Activated CD4-positive, alpha-beta T cell treated with anti-CD3 and anti-CD28 coated beads for 48 hours (primary cell): ENCODE results near the gene PINK1.
"Not testable (repeated sequence)": the region's sequence is repeated elsewhere in the genome, so short reads cannot be mapped to it uniquely, and the experiment has no call there.

Experiments used
- DNase-seq: peaks from one replicate; pipeline ENCODE4 v3.0.0-alpha.2; 2020

The PINK1 gene

DNA sequence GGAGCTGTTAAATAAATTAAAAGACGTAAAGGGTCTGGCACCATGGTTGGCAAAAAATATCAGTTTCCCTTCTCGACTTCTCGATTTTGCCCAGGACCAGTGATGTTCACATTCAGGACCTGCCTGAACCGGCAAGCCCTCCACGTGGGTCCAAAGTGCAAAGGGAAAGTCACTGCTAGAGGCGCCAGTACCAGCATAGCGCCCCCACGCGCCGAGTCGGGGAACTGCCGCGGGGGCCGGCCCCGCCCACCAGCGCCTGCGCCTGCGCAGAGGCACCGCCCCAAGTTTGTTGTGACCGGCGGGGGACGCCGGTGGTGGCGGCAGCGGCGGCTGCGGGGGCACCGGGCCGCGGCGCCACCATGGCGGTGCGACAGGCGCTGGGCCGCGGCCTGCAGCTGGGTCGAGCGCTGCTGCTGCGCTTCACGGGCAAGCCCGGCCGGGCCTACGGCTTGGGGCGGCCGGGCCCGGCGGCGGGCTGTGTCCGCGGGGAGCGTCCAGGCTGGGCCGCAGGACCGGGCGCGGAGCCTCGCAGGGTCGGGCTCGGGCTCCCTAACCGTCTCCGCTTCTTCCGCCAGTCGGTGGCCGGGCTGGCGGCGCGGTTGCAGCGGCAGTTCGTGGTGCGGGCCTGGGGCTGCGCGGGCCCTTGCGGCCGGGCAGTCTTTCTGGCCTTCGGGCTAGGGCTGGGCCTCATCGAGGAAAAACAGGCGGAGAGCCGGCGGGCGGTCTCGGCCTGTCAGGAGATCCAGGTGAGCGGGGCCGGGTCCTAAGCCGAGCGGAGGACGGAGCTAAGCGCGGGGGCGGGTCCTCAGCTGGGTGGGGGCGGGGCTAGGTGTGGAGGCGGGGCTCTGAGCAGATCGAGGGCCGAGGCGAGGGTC lies at the start of gene PINK1:
Gene PINK1, plus strand, starts transcription at position 269 of the 875 bp plus-strand sequence. Its CDS starts 91 bp downstream, at position 360.
- peak; percentile 90 for DNase-seq

- no peak for DNase-seq
These were observed 48.4 kb upstream of the PINK1 start for GRCh38 chr1:20584890-20585289.

DNA sequence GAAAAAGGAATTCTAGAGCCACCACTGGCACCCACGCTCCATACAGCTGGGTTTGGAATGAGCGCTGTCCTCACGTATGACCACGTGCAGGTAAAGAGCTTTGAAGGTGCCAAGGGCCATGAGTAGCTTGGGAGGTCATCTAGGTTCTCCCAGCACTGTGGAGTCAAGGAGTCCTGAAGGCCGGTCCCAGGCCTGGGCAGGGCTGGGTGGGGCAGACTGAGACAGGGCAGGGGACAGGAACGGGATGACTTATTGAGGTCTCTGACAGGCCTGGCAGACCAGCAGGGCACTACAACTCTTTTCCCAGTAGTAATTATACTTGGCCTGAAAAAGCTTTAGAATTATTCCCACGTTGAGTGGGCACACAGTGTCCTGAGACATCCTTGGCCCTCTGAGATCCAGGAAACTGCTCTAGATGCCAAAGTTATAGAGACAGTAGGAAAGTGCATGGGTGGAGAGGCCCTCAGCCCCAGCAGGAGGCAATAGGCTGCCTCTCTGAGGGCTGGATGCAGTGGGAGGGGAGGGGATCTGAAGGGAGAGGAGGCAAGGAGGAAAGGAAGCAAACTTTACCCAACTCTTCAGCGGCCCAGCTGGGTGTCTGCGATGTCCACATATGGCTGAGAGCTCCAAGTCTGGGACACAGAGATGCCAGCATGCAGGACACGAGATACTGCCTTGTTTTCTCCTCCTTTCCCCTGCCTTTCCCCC lies 46.2 kb upstream of the PINK1 start:
- no peak for DNase-seq

DNA sequence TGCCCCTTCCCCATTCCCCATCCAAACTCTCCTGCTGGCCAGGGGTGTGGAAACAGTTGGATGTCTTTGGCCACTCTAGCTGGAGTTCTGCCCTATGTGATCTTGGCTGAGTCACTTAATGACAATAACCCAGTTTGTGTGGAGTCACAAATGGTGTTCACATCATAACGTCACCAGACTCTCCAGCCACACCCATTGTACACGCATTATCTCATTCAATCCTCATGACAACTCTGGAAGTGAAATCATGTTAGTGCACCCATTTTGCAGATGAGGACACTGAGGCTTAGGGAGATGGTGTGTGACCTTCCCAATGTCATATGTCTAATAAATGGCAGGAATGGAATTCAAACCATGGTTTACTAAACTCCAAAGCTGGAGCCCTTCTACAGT lies 45.6 kb upstream of the PINK1 start:
- DNase-seq: no peak

- no peak for DNase-seq
These were observed 44.5 kb upstream of the PINK1 start, which contains the start of gene CDA for GRCh38 chr1:20588634-20589225. Gene CDA, plus strand, starts transcription at chr1:20589097. Its CDS starts 33 bp downstream, at chr1:20589130.

DNA sequence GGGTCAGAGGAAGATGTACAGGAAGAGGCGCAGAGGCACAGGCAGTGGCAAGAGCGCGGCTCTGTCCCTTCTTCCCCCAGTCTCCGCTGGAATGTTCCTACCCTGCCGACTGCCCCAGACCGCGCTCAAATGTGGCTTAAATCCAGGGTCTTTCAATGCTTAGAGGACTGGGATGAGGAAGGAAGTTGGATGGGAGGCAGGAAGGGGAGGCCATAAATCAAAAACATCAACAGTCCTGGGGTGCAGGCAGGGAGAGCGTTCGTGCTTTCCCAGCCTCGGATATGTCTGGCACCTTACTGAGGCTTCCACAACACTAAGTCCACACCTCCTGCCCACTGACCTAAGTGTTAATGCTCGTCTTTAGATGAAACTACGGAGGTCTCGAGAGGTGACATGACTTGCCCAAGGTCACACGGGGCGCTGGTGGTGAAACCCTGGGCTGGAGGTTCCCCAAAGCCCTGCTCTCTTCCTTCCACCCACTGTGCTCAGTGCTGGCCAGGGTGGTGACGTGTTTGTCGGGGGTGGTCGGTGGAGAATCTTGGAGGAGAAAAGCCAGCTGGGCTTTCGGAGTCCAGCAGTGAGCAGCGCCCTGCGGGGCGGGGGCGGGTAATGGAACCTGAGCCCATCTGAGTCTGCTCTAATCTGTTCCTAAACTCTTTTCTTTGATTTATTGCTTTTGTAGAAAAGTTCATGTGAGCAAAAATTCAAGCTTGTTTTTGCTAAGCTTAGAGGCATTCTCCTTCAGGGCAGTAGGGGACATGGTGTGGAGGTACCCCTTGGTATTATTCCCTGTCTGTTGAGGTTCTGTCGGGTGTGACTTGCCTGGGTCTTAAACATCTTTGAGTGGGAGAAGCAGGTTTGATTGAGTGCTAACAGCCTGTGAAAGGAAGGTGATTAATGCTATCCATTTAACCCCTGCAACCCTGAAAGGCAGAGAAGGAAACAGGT lies 43.7 kb upstream of the PINK1 start:
- DNase-seq: no peak

GRCh38 chr1:20590306-20590777 lies 42.9 kb upstream of the PINK1 start:
- DNase-seq: no peak

DNA sequence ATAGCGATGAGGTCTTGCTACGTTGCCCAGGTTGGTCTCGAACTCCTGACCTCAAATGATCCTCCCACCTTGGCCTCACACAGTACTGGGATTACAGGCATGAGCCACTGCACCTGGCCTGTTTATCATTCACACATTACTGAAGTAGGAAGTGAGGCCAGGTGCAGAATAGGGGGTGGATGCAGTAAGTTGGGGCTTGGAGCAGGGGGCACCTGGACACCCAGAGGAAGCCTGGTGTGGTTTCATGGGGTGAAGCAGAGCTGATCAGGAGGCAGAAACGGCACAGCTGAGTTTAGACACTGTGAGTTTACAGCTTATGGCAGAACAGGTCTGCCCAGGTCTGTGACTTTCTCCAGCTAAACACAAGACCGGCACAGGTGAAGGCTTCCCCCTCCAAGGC lies 39.5 kb upstream of the PINK1 start:
- DNase-seq: no peak

- DNase-seq: no peak
These were observed 38.5 kb upstream of the PINK1 start for GRCh38 chr1:20594746-20595145.

- no peak for DNase-seq
These were observed 37.2 kb upstream of the PINK1 start for GRCh38 chr1:20596106-20596505.

DNA sequence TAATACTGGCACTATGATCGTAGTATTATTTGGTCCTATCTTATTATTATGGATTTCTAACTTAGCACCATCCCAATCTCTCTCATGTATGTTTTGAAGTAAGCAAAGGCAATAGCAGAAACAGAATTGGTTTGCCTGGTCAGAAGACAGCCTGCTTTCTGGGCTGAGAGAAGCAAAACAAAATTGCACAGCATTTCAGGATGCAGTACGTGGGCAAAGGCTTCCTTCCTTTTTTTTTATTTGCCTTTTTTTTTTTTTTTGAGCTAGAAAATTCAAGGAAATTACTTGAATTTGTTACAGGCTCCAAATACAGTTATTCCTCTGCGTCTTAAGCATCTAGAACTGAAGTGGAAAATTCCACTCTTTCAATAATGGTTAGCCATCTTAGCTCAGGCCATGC lies 35.6 kb upstream of the PINK1 start:
- DNase-seq: no peak

GRCh38 chr1:20600156-20600555 lies 33.1 kb upstream of the PINK1 start:
- DNase-seq: no peak

- DNase-seq: no peak
These were observed 32.0 kb upstream of the PINK1 start for GRCh38 chr1:20601129-20601825.

DNA sequence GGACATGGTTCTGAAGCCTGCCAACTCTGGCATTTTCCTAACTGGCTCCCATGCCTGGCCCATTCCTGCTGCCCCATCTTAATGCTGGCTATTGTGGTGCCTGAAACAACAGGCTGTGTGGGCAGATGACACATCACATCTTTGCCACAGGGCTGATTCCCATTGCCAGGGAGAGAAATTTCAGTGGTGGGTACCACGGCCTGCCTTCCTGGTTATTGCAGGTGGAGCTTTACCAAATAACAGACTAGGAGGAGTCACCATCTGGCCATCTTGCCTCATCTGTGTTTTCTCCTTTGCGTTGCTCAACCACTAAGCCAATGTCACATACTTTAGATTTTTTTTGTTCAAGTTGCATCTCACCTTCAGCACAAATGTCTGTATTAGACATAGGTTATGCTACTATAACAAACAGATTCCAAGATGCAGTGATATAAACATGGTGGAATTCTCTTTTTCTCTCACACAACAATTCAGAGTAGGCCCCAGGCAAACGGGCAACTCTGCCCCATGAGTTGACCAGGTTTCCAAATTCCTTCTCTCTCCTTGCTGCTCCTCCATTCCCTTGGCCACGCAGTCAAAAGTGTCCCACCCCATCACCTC lies 30.3 kb upstream of the PINK1 start:
- DNase-seq: no peak

DNA sequence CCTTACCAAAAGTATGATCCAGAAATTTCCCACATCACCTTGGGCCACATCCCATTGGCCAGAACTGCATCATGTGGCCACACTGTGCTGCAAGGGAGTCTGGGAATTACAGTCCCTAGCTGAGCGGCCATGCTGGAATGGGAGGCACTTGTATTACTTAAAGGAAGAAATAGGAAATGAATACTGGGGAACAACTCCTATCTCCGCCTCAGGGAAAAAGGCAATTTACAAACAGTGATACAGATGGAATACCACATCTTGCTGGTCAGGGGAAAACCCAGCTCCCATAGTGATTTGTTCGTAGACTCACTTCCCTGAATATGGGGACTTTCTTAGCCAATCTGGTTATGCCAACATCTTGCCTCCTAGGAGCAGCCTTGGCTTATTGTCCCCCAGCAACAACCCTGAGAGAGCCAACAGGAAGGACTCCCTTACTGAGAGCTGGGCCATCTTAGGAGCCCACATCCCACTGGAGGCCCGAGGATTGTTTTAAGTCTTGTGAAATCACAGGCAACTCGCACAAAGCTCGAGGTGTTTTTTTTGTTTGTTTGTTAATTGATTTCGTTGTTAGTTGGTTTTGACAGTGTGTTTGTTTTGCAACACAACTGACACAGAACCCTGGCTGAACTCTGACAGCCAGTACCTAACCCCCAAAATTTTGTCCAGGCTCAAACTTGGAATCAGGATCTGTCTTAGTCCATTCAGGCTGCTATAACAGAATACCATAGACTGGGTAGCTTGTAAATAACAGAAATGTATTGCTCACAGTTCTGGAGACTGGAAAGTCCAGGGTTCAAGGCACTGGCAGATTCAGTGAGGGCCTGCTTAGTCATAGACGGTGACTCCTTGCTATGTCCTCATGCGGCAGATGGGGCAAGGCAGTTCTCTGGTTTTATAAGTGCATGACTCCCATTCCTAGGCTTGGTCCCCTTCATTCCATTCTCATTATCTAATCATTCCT lies 29.5 kb upstream of the PINK1 start:
- no peak for DNase-seq

DNA sequence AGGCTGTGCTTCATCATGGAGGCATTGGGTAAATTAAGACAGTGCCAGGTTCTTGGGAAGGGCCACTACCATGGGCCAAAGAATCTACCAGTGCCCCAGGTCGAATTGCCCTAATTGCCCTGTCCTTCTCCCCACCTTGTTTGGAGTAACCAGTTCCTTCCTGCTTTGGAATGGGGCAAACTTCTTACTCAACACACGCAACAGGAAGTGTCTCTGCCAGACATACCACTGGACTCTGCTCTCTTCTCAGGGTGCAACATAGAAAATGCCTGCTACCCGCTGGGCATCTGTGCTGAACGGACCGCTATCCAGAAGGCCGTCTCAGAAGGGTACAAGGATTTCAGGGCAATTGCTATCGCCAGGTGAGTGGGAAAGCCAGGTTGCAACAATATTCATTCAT lies 28.6 kb upstream of the PINK1 start:
- no peak for DNase-seq

DNA sequence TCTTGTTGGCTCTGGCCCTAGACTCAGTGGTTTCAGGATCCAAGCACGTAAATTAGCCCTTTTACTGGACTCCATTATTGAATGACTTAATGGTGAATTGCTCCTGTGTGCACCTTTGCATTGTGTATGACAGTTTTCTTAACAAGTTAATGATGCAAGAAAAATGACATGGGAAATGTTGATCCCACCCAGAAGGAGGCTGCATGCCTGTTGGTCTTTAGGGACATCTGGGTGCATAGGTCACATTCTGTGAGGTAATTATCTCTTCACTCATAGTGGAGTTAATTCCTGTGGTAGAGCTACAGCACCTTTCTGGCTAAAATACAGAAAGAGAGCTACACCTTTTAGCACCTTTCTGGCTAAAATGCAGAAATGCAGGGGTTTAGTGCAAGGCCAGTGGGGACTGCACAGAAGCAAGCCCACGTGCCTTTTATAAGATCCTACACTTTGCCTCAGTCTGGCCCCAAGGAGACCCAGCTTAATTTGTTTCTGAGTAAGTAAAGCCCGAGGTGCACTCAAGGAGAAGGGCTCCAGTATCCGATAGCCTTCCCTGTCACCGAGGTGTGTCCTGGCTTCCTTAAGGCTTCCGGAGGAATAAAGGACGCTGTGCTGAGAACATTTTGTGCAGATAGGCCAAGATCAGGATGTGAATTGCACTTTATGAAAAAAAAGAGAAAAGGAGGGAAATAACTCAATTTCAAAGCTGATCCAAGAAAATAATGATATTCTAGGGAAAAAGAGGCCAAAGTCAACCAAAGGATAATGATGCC lies 26.3 kb upstream of the PINK1 start:
- not testable (repeated sequence) for DNase-seq

- no peak for DNase-seq
These were observed 23.7 kb upstream of the PINK1 start for GRCh38 chr1:20609541-20609940.

DNA sequence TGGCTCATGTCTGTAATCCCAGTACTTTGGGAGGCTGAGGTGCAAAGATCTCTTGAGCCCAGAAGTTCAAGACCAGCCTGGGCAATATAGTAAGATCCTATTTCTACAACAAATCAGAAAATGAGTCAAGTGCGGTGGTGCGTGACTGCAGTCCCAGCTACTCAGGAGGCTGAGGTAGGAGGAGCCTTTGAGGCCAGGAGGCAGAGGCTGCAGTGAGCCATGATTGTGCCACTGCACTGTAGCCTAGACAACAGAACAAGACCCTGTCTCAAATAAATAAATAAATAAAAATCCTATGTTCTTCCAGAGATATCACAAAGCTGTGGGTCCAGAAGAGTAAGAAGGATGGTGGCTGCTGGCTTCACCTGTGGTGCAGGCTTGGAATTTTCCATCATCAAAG lies 22.3 kb upstream of the PINK1 start:
- DNase-seq: no peak
